GM12864 (cell line): ENCODE results near the gene CDH4.

Experiments
- DNase-seq: peaks from one replicate; pipeline ENCODE4 v3.0.0-alpha.2; 2011; ENCODE audit warnings: low read depth
- H3K4me3 ChIP-seq: 2 replicates; pipeline ENCODE4 v1.5.1; 2011; ENCODE audit warnings: mild to moderate bottlenecking, low read depth, low read length, control low read depth
- CTCF ChIP-seq: IDR thresholded peaks from 2 replicates; pipeline ENCODE4 v1.5.1; 2011; ENCODE audit warnings: low read depth, mild to moderate bottlenecking, moderate library complexity, low read length, control low read depth, inconsistent platforms; ENCODE audit errors: missing control alignments

Gene CDH4

GRCh38 chr20:61754976-61755778 lies 503.1 kb downstream of the CDH4 start:
- DNase-seq: no peak
- no peak overlapping the region for H3K4me3 ChIP-seq
- no peak for TF ChIP-seq CTCF

GRCh38 chr20:61755971-61756845 lies 504.1 kb downstream of the CDH4 start:
- DNase-seq: no peak
- H3K4me3 ChIP-seq: no peak overlapping the region
- TF ChIP-seq CTCF: no peak

- H3K4me3 ChIP-seq: no peak overlapping the region
- no peak for TF ChIP-seq CTCF
- no peak for DNase-seq
These were observed 505.1 kb downstream of the CDH4 start for GRCh38 chr20:61756966-61757677.

- DNase-seq: no peak
- H3K4me3 ChIP-seq: no peak overlapping the region
- no peak for TF ChIP-seq CTCF
These were observed 505.9 kb downstream of the CDH4 start for GRCh38 chr20:61757678-61758563.

GRCh38 chr20:61758564-61759200 lies 506.6 kb downstream of the CDH4 start:
- DNase-seq: no peak
- TF ChIP-seq CTCF: no peak

More at GRCh38 chr20:61758564-61759200, 506.6 kb downstream of the CDH4 start:
- no peak overlapping the region for H3K4me3 ChIP-seq
